HEK293 (cell line): ENCODE data around the gene EMILIN1.

Experiments
- BCL11B ChIP-seq: fragments of 450-650 bp; formaldehyde crosslinking; IDR thresholded peaks from 2 replicates; pipeline ENCODE4 v1.5.1; 2016; ENCODE audit warnings: low read depth, missing biosample characterization, missing genetic modification characterization
- KLF1 ChIP-seq: fragments of 450-650 bp; formaldehyde crosslinking; IDR thresholded peaks from 2 replicates; pipeline ENCODE4 v1.5.1; 2016; ENCODE audit warnings: missing biosample characterization, missing genetic modification characterization
- KLF10 ChIP-seq: fragments of 450-650 bp; IDR thresholded peaks from 2 replicates; pipeline ENCODE4 v1.5.1; 2018; ENCODE audit warnings: missing biosample characterization, mild to moderate bottlenecking, missing genetic modification characterization
- KLF9 ChIP-seq: fragments of 450-650 bp; formaldehyde crosslinking; IDR thresholded peaks from 2 replicates; pipeline ENCODE4 v1.5.1; 2016; ENCODE audit warnings: missing biosample characterization, missing genetic modification characterization, low read depth
- OVOL3 ChIP-seq: fragments of 450-650 bp; formaldehyde crosslinking; IDR thresholded peaks from 2 replicates; pipeline ENCODE4 v1.5.1; 2016; ENCODE audit warnings: missing biosample characterization, missing genetic modification characterization
- SALL2 ChIP-seq: fragments of 450-650 bp; formaldehyde crosslinking; IDR thresholded peaks from 2 replicates; pipeline ENCODE4 v1.5.0; 2017; ENCODE audit warnings: missing biosample characterization, mild to moderate bottlenecking, missing genetic modification characterization, borderline replicate concordance
- ZIC2 ChIP-seq: fragments of 450-650 bp; formaldehyde crosslinking; IDR thresholded peaks from 2 replicates; pipeline ENCODE4 v1.5.1; 2016; ENCODE audit warnings: missing biosample characterization, missing genetic modification characterization
- ZNF114 ChIP-seq: fragments of 450-650 bp; formaldehyde crosslinking; IDR thresholded peaks from 2 replicates; pipeline ENCODE4 v1.5.0; 2017; ENCODE audit warnings: missing biosample characterization, missing genetic modification characterization
- ZNF121 ChIP-seq: fragments of 450-650 bp; formaldehyde crosslinking; IDR thresholded peaks from 2 replicates; pipeline ENCODE4 v1.5.1; 2016; ENCODE audit warnings: missing biosample characterization, missing genetic modification characterization
- ZNF146 ChIP-seq: fragments of 450-650 bp; formaldehyde crosslinking; IDR thresholded peaks from 2 replicates; pipeline ENCODE4 v1.5.1; 2016; ENCODE audit warnings: missing biosample characterization, missing genetic modification characterization
- ZNF184 ChIP-seq: fragments of 450-650 bp; IDR thresholded peaks from 2 replicates; pipeline ENCODE4 v1.5.1; 2018; ENCODE audit warnings: missing biosample characterization, mild to moderate bottlenecking, missing genetic modification characterization
- ZNF202 ChIP-seq: fragments of 450-650 bp; formaldehyde crosslinking; IDR thresholded peaks from 2 replicates; pipeline ENCODE4 v1.5.1; 2016; ENCODE audit warnings: missing biosample characterization, missing genetic modification characterization, borderline replicate concordance
- ZNF24 ChIP-seq: fragments of 450-650 bp; formaldehyde crosslinking; IDR thresholded peaks from 2 replicates; pipeline ENCODE4 v1.5.1; 2016; ENCODE audit warnings: missing biosample characterization, missing genetic modification characterization
- ZNF266 ChIP-seq: fragments of 450-650 bp; formaldehyde crosslinking; IDR thresholded peaks from 2 replicates; pipeline ENCODE4 v1.5.1; 2016; ENCODE audit warnings: missing biosample characterization, missing genetic modification characterization, low read depth
- ZNF302 ChIP-seq: fragments of 450-650 bp; formaldehyde crosslinking; IDR thresholded peaks from 2 replicates; pipeline ENCODE4 v1.5.1; 2016; ENCODE audit warnings: missing biosample characterization, missing genetic modification characterization, low read depth
- ZNF324 ChIP-seq: fragments of 450-650 bp; formaldehyde crosslinking; IDR thresholded peaks from 2 replicates; pipeline ENCODE4 v1.5.1; 2016; ENCODE audit warnings: missing biosample characterization, missing genetic modification characterization
- ZNF394 ChIP-seq: fragments of 450-650 bp; formaldehyde crosslinking; IDR thresholded peaks from 2 replicates; pipeline ENCODE4 v1.5.1; 2016; ENCODE audit warnings: missing biosample characterization, missing genetic modification characterization, mild to moderate bottlenecking, moderate library complexity, borderline replicate concordance
- ZNF48 ChIP-seq: fragments of 450-650 bp; formaldehyde crosslinking; IDR thresholded peaks from 2 replicates; pipeline ENCODE4 v1.5.1; 2016; ENCODE audit warnings: missing biosample characterization, missing genetic modification characterization
- ZNF514 ChIP-seq: fragments of 450-650 bp; formaldehyde crosslinking; IDR thresholded peaks from 2 replicates; pipeline ENCODE4 v1.5.1; 2016; ENCODE audit warnings: missing biosample characterization, missing genetic modification characterization
- ZNF529 ChIP-seq: fragments of 450-650 bp; formaldehyde crosslinking; IDR thresholded peaks from 2 replicates; pipeline ENCODE4 v1.5.1; 2017; ENCODE audit warnings: missing genetic modification characterization, missing biosample characterization; ENCODE audit not compliant: insufficient replicate concordance
- ZNF549 ChIP-seq: fragments of 450-650 bp; IDR thresholded peaks from 2 replicates; pipeline ENCODE4 v1.5.1; 2018; ENCODE audit warnings: missing biosample characterization, missing genetic modification characterization, mild to moderate bottlenecking, inconsistent platforms, moderate library complexity
- ZNF555 ChIP-seq: fragments of 450-650 bp; formaldehyde crosslinking; conservative IDR thresholded peaks from 2 replicates; pipeline ENCODE4 v1.5.1; 2017; ENCODE audit warnings: missing biosample characterization, mild to moderate bottlenecking, missing genetic modification characterization, inconsistent platforms
- ZNF626 ChIP-seq: fragments of 450-650 bp; sonication (Bioruptor Pico); formaldehyde crosslinking; IDR thresholded peaks from 2 replicates; pipeline ENCODE4 v1.5.1; 2018; ENCODE audit warnings: missing biosample characterization, missing genetic modification characterization, inconsistent platforms
- ZNF677 ChIP-seq: fragments of 450-650 bp; IDR thresholded peaks from 2 replicates; pipeline ENCODE4 v1.5.0; 2018; ENCODE audit warnings: missing biosample characterization, mild to moderate bottlenecking, missing genetic modification characterization, moderate library complexity
- ZNF791 ChIP-seq: fragments of 450-650 bp; formaldehyde crosslinking; IDR thresholded peaks from 2 replicates; pipeline ENCODE4 v1.5.1; 2016; ENCODE audit warnings: missing biosample characterization, missing genetic modification characterization
- ZSCAN16 ChIP-seq: fragments of 450-650 bp; formaldehyde crosslinking; IDR thresholded peaks from 2 replicates; pipeline ENCODE4 v1.5.1; 2016; ENCODE audit warnings: missing biosample characterization, missing genetic modification characterization
- TF ChIP-seq, protein P1 (sequence below): fragments of 450-650 bp; IDR thresholded peaks from 2 replicates; pipeline ENCODE4 v1.5.1; 2018; ENCODE audit warnings: missing biosample characterization, missing genetic modification characterization
- TF ChIP-seq, protein P2 (sequence below): fragments of 450-650 bp; formaldehyde crosslinking; IDR thresholded peaks from 2 replicates; pipeline ENCODE4 v1.5.1; 2017; ENCODE audit warnings: missing biosample characterization, missing genetic modification characterization
- TF ChIP-seq, protein P3 (sequence below): fragments of 450-650 bp; formaldehyde crosslinking; optimal IDR thresholded peaks from 2 replicates; pipeline ENCODE3; 2016; ENCODE audit warnings: missing biosample characterization, mild to moderate bottlenecking, missing genetic modification characterization
- TF ChIP-seq, protein P4 (sequence below): fragments of 450-650 bp; formaldehyde crosslinking; IDR thresholded peaks from 2 replicates; pipeline ENCODE4 v1.5.1; 2016; ENCODE audit warnings: missing biosample characterization, missing genetic modification characterization
- TF ChIP-seq, protein P5 (sequence below): fragments of 450-650 bp; formaldehyde crosslinking; IDR thresholded peaks from 2 replicates; pipeline ENCODE4 v1.5.1; 2016; ENCODE audit warnings: missing biosample characterization, missing genetic modification characterization
- TF ChIP-seq, protein P6 (sequence below): fragments of 450-650 bp; formaldehyde crosslinking; IDR thresholded peaks from 2 replicates; pipeline ENCODE4 v1.5.1; 2016; ENCODE audit warnings: missing biosample characterization, missing genetic modification characterization

EMILIN1 gene

DNA sequence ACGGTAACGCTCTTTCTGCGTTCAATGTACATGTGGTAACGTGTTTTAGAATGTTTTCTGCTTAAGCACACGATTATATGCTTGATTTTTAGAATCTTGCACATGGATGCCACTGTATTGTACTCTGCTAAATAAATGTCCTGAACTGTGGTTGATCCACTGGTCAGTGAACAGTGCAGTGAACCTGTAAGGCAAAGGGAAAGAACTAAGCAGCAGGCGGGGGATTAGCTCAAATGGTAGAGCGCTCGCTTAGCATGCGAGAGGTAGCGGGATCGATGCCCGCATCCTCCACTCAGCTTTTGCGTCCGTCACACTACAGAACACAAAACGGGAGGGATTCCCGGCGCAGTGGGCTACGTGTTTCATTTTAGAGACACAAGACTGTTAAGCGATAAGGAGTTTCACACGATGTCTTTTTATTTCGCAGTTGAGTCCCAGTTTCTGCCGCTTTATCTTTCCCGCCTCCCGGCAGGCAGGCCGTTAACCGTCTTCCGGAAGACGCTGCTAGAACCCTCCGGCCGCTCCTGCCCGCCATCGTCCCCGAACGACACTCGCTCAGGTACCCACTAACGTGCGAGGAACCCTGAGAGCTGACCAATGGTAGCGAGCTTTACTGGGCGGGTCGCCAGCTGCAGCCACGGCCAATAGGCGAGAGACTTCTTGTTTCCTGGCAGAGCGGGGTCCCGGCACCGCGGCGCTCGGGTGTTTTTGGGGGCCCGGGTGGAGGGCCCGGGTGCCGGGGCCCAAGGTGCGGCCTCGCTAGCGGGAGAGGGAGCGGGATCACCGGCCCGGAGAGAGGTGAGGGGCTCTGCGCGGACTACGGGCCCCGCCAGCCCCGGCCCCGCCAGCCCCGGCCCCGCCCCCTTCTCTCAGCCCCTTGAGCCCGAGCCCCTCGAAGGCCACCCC lies 27.2 kb upstream of the EMILIN1 start, which contains the start of gene AGBL5 (continued):
- no peak for TF ChIP-seq ZNF791 (tag by site-specific recombination)
- TF ChIP-seq, protein P1, sequence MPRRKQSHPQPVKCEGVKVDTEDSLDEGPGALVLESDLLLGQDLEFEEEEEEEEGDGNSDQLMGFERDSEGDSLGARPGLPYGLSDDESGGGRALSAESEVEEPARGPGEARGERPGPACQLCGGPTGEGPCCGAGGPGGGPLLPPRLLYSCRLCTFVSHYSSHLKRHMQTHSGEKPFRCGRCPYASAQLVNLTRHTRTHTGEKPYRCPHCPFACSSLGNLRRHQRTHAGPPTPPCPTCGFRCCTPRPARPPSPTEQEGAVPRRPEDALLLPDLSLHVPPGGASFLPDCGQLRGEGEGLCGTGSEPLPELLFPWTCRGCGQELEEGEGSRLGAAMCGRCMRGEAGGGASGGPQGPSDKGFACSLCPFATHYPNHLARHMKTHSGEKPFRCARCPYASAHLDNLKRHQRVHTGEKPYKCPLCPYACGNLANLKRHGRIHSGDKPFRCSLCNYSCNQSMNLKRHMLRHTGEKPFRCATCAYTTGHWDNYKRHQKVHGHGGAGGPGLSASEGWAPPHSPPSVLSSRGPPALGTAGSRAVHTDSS (tag by site-specific recombination), result peak; percentile 49; the same call in 1 of the 2 replicates
- TF ChIP-seq OVOL3 (tag by site-specific recombination), result peak; percentile 58; the same call in 1 of the 2 replicates
- TF ChIP-seq ZNF184, result 0 out of 2 replicates have a peak, but pooled peaks have one; percentile 39
- TF ChIP-seq, protein P2, sequence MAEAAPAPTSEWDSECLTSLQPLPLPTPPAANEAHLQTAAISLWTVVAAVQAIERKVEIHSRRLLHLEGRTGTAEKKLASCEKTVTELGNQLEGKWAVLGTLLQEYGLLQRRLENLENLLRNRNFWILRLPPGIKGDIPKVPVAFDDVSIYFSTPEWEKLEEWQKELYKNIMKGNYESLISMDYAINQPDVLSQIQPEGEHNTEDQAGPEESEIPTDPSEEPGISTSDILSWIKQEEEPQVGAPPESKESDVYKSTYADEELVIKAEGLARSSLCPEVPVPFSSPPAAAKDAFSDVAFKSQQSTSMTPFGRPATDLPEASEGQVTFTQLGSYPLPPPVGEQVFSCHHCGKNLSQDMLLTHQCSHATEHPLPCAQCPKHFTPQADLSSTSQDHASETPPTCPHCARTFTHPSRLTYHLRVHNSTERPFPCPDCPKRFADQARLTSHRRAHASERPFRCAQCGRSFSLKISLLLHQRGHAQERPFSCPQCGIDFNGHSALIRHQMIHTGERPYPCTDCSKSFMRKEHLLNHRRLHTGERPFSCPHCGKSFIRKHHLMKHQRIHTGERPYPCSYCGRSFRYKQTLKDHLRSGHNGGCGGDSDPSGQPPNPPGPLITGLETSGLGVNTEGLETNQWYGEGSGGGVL (tag by site-specific recombination), result peak; percentile 99
- peak; percentile 36 for TF ChIP-seq KLF9 (tag by site-specific recombination)
- no peak for TF ChIP-seq ZNF114
- TF ChIP-seq KLF10 (tag by site-specific recombination), result no peak; the same call in 1 of the 2 replicates
- peak; percentile 70 for TF ChIP-seq ZNF394 (tag by site-specific recombination)
- TF ChIP-seq SALL2 (tag by site-specific recombination), result no peak
- TF ChIP-seq ZIC2 (tag by site-specific recombination), result no peak
- no peak for TF ChIP-seq ZNF302 (tag by site-specific recombination)
- TF ChIP-seq ZNF146 (tag by site-specific recombination), result no peak; the same call in 1 of the 2 replicates
- no peak for TF ChIP-seq ZNF266 (tag by site-specific recombination)
- no peak for TF ChIP-seq ZNF626 (tag by site-specific recombination)
- TF ChIP-seq ZNF555, result no peak
- no peak for TF ChIP-seq ZNF549
- TF ChIP-seq BCL11B (tag by site-specific recombination), result no peak; the same call in none of the 2 replicates
- no peak for TF ChIP-seq ZNF121 (tag by site-specific recombination)
- TF ChIP-seq ZNF48 (tag by site-specific recombination), result no peak
- TF ChIP-seq, protein P3, sequence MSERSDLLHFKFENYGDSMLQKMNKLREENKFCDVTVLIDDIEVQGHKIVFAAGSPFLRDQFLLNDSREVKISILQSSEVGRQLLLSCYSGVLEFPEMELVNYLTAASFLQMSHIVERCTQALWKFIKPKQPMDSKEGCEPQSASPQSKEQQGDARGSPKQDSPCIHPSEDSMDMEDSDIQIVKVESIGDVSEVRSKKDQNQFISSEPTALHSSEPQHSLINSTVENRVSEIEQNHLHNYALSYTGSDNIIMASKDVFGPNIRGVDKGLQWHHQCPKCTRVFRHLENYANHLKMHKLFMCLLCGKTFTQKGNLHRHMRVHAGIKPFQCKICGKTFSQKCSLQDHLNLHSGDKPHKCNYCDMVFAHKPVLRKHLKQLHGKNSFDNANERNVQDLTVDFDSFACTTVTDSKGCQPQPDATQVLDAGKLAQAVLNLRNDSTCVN (tag by site-specific recombination), result peak; percentile 35
- TF ChIP-seq, protein P4, sequence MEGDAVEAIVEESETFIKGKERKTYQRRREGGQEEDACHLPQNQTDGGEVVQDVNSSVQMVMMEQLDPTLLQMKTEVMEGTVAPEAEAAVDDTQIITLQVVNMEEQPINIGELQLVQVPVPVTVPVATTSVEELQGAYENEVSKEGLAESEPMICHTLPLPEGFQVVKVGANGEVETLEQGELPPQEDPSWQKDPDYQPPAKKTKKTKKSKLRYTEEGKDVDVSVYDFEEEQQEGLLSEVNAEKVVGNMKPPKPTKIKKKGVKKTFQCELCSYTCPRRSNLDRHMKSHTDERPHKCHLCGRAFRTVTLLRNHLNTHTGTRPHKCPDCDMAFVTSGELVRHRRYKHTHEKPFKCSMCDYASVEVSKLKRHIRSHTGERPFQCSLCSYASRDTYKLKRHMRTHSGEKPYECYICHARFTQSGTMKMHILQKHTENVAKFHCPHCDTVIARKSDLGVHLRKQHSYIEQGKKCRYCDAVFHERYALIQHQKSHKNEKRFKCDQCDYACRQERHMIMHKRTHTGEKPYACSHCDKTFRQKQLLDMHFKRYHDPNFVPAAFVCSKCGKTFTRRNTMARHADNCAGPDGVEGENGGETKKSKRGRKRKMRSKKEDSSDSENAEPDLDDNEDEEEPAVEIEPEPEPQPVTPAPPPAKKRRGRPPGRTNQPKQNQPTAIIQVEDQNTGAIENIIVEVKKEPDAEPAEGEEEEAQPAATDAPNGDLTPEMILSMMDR (tag by site-specific recombination), result no peak
- TF ChIP-seq ZSCAN16 (tag by site-specific recombination), result no peak
- TF ChIP-seq, protein P5, sequence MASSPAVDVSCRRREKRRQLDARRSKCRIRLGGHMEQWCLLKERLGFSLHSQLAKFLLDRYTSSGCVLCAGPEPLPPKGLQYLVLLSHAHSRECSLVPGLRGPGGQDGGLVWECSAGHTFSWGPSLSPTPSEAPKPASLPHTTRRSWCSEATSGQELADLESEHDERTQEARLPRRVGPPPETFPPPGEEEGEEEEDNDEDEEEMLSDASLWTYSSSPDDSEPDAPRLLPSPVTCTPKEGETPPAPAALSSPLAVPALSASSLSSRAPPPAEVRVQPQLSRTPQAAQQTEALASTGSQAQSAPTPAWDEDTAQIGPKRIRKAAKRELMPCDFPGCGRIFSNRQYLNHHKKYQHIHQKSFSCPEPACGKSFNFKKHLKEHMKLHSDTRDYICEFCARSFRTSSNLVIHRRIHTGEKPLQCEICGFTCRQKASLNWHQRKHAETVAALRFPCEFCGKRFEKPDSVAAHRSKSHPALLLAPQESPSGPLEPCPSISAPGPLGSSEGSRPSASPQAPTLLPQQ (tag by site-specific recombination), result peak; percentile 49; the same call in 1 of the 2 replicates
- TF ChIP-seq ZNF677 (tag by site-specific recombination), result no peak
- TF ChIP-seq ZNF514, result no peak
- peak; percentile 26; the same call in 1 of the 2 replicates for TF ChIP-seq ZNF324 (tag by site-specific recombination)
- TF ChIP-seq, protein P6, sequence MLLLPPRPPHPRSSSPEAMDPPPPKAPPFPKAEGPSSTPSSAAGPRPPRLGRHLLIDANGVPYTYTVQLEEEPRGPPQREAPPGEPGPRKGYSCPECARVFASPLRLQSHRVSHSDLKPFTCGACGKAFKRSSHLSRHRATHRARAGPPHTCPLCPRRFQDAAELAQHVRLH (tag by site-specific recombination), result peak; percentile 73
- TF ChIP-seq ZNF202 (tag by site-specific recombination), result no peak
- TF ChIP-seq ZNF24 (tag by site-specific recombination), result peak; percentile 34; the same call in 1 of the 2 replicates
- TF ChIP-seq ZNF529, result no peak
- no peak for TF ChIP-seq KLF1 (tag by site-specific recombination)
